Measurements from ENCODE around the gene CADM2.

DNA sequence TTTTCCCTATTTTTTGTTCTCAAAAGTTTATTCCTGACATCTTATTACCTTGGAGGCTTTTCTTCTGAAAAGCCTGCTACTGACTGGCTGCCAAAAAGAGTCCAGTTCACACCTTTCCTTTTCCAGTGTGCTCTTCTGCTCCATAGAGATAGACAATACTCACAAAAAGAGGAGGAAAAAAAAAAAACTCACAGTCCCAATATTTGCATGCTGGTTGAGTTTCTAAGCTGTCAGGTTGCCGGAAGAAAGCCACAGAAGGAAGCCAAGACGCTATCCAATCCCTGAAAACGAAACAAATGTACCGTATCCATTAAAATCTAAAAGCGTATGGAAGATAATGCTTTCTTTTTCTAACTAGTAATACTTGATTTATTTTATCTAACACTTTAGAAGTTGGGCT lies 299.5 kb downstream of the CADM2 start:
- TF ChIP-seq, protein P1, sequence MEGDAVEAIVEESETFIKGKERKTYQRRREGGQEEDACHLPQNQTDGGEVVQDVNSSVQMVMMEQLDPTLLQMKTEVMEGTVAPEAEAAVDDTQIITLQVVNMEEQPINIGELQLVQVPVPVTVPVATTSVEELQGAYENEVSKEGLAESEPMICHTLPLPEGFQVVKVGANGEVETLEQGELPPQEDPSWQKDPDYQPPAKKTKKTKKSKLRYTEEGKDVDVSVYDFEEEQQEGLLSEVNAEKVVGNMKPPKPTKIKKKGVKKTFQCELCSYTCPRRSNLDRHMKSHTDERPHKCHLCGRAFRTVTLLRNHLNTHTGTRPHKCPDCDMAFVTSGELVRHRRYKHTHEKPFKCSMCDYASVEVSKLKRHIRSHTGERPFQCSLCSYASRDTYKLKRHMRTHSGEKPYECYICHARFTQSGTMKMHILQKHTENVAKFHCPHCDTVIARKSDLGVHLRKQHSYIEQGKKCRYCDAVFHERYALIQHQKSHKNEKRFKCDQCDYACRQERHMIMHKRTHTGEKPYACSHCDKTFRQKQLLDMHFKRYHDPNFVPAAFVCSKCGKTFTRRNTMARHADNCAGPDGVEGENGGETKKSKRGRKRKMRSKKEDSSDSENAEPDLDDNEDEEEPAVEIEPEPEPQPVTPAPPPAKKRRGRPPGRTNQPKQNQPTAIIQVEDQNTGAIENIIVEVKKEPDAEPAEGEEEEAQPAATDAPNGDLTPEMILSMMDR (IDR thresholded peaks at IDR 0.05), result no peak
- TF ChIP-seq POLR2AphosphoS5 (IDR thresholded peaks at IDR 0.05) (no peak), POLR2A (IDR thresholded peaks at IDR 0.05; ENCODE audit: low read depth) (no peak), EP300 (IDR thresholded peaks at IDR 0.05) (no peak)
